Smooth muscle cell (in vitro differentiated cells): ENCODE measurements around the gene MINDY4. TPM values are rescaled to one million over a fixed set of nuclear protein-coding genes. Genes with fewer than 3 reads are reported as not detected.

Experiments used
- DNase-seq: peaks from one replicate; lab custom pipeline; 2025; ENCODE audit not compliant: unreplicated experiment; lab: John Stamatoyannopoulos, UW
- H2AFZ ChIP-seq: fragments of 200-600 bp; sonication (generic); 2 replicates; pipeline ENCODE4 v1.6.0; 2016; ENCODE audit warnings: antibody characterized with exemption, low read depth, mild to moderate bottlenecking
- H3F3A ChIP-seq: fragments of 200-600 bp; sonication (generic); 2 replicates; pipeline ENCODE4 v1.6.0; 2017; ENCODE audit warnings: antibody characterized with exemption, low read depth
- H3K27ac ChIP-seq: fragments of 200-600 bp; sonication (generic); 2 replicates; pipeline ENCODE4 v1.5.1; 2016; ENCODE audit warnings: low read depth, mild to moderate bottlenecking
- H3K27me3 ChIP-seq: fragments of 200-600 bp; sonication (generic); 2 replicates; pipeline ENCODE4 v1.6.1; 2016; ENCODE audit warnings: low read depth, mild to moderate bottlenecking
- H3K36me3 ChIP-seq: fragments of 200-600 bp; sonication (generic); 2 replicates; pipeline ENCODE4 v1.5.1; 2016; ENCODE audit warnings: low read depth
- H3K4me1 ChIP-seq: fragments of 200-600 bp; sonication (generic); 2 replicates; pipeline ENCODE4 v1.5.1; 2016; ENCODE audit warnings: low read depth
- H3K4me2 ChIP-seq: fragments of 200-600 bp; sonication (generic); 2 replicates; pipeline ENCODE4 v1.6.0; 2016; ENCODE audit warnings: mild to moderate bottlenecking
- H3K4me3 ChIP-seq: fragments of 200-600 bp; sonication (generic); 2 replicates; pipeline ENCODE4 v1.5.1; 2016; ENCODE audit warnings: mild to moderate bottlenecking
- H3K79me2 ChIP-seq: fragments of 200-600 bp; sonication (generic); 2 replicates; pipeline ENCODE4 v1.6.0; 2016; ENCODE audit warnings: low read depth, mild to moderate bottlenecking
- H3K9ac ChIP-seq: fragments of 200-600 bp; sonication (generic); 2 replicates; pipeline ENCODE4 v1.6.0; 2016; ENCODE audit warnings: low read depth
- H3K9me3 ChIP-seq: fragments of 200-600 bp; sonication (generic); replicated peaks from 2 replicates; pipeline ENCODE4 v1.5.1; 2016; ENCODE audit warnings: low read depth
- H4K20me1 ChIP-seq: fragments of 200-600 bp; sonication (generic); 2 replicates; pipeline ENCODE4 v1.6.0; 2016; ENCODE audit warnings: low read depth
- WGBS: methylation state at CpG from one replicate; pipeline ENCODE4 v1.1.7; 2016; ENCODE audit warnings: low lambda C conversion rate; 5-methylcytosine and 5-hydroxymethylcytosine counted together
- polyA plus RNA-seq: library from polyadenylated mRNA; unstranded; fragments of >200 nt; fragmentation: Nextera tagmentation; extraction: Ambion mirVana; gene quantifications from 2 replicates; pipeline ENCODE4 v1.2.1, GENCODE V29; 2016
- total RNA-seq: library from RNA; depleted of rRNA; stranded (reverse); fragments of >200 nt; gene quantifications from 2 replicates; pipeline ENCODE4 v1.2.3, GENCODE V29; 2014
- TF ChIP-seq, protein P1 (sequence below): fragments of 200-600 bp; sonication (generic); IDR thresholded peaks from 2 replicates; pipeline ENCODE4 v1.5.1; 2017; ENCODE audit warnings: borderline replicate concordance, mild to moderate bottlenecking, antibody characterized with exemption; ENCODE audit not compliant: insufficient read depth, poor library complexity, severe bottlenecking

Gene MINDY4
- total and polyA plus RNA-seq, 2 experiments from 2014 or later: 4.9 to 5.3 TPM

DNA sequence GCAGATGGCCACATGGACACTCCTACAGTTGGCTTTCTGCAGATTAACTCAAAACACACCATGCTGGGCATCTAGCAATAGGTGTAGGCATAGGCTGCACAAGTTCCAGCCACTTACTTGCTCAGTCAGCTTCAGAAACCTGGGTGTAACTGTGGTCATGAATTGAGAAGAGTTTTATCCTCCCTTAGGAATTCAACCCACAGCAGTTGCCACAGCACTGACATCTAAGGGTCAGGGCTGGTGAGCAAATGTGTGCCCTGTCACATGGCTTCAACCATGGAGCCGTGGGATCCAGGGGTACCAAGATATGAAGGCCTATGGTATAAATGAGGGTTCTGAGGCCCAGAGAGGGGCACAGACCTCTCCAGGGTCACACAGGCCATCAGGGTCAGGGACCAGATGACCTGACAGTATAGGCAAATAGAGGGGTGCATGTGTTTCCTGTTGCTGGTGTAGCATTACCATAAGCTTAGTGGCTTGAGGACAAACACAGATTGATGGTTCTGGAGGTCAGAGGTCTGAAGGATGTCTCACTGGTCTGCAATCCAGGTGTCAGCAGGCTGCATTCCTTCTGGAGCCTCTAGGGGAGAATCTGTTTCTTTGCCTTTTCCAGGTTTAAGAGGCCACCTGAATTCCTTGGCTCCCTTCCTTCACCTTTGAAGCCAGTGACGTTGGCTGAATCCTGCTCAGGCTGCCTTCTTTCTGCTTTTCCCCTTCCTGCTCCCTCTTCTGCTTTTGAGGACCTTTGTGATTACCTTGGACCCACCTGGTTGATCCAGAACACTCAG, 24.1 kb downstream of the MINDY4 start:
- no peak for DNase-seq
- Histone ChIP-seq H3F3A (peaks cover 10% of the 10 kb centered on the region), H3K4me2 (peak overlapping the region; percentile 11), H3K27ac (peak overlapping the region; percentile 73), H4K20me1 (no peaks in the 10 kb centered on the region), H3K9ac (no peak overlapping the region), H2AFZ (no peak overlapping the region), H3K4me1 (peaks cover 6% of the 10 kb centered on the region), H3K36me3 (no peaks in the 10 kb centered on the region), H3K9me3 (no peaks in the 10 kb centered on the region), H3K4me3 (no peak overlapping the region), H3K27me3 (no peaks in the 10 kb centered on the region), H3K79me2 (no peaks in the 10 kb centered on the region)
- TF ChIP-seq, protein P1, sequence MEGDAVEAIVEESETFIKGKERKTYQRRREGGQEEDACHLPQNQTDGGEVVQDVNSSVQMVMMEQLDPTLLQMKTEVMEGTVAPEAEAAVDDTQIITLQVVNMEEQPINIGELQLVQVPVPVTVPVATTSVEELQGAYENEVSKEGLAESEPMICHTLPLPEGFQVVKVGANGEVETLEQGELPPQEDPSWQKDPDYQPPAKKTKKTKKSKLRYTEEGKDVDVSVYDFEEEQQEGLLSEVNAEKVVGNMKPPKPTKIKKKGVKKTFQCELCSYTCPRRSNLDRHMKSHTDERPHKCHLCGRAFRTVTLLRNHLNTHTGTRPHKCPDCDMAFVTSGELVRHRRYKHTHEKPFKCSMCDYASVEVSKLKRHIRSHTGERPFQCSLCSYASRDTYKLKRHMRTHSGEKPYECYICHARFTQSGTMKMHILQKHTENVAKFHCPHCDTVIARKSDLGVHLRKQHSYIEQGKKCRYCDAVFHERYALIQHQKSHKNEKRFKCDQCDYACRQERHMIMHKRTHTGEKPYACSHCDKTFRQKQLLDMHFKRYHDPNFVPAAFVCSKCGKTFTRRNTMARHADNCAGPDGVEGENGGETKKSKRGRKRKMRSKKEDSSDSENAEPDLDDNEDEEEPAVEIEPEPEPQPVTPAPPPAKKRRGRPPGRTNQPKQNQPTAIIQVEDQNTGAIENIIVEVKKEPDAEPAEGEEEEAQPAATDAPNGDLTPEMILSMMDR: no peak
- 61% methylated on average over 2 of the region's 2 CpGs for WGBS

DNA sequence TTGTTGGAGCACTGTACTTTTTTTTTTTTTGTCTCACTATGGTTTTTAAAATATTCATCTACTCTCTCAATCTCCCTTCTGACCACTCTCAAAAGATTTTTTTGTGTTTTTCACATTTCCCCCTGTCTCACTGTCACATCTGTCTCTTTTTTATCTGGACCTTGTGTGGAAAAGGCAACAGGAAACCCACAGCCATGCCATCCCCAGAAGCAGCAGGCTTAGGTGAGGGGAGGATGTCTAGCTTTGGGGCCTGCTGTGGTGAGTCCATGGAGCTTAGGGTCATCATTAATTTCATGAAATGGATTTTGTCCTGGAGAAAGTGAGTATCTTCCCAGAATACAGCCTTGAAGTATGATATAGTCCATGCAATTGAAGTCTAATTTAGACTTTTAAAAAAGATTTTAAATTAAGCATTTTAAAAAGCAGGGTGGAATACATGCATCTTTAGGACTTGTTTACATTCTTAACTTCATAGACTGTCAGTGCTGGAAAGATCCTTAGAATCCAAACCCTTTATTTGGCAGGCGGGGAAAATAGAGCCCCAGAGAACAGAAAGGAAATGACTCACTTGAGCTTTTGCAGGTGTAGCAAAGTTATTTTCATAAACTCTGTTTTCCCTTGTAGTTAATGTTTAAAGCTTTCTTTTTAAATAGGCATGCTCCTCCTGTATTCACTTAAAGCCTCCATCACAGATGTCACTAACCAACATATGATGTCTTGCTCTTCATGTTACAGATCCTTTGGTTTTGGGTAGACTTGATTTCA, 25.1 kb downstream of the MINDY4 start:
- DNase-seq: no peak
- peak overlapping the region; percentile 11 for H3K4me2 ChIP-seq

DNA sequence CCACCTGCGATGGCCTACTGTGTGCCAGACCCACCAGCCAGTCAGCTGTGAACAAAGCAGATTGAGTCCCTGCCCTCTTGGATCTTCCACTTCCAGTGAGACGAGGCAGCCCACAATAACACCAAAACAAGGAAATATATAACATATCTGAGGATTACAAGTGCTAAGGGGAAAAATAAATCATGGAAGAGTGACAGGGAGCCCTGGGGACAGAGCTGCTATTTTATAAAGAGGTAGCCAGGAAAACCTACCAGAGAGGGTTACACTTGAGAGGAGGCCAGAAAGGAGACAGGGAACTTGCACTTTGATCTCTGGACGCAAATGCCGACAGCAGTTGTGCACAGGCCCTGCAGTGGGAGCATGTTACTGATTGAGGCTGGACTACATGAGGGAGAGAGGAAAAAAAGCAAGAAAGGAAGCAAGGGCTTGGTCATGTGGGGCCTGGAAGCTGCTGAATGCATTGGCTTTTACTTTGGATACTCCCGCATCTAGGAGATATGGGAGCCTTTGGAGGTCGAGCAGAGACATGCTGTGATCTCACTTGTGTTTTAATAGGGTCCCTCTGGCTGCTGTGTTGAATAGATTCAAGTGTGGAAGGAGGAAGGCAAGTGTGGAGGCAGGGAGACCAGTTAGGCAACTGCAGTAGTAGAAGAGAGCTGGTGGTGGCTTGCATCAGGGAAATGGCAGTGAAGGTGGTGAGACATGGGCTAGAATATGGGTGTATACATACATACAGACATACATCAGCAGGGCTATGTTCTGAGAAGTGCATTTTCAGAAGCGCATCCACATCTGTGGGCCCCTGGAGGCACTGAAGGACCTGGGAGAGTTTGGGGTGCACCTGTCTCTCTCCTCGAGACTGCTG, 26.2 kb downstream of the MINDY4 start:
- Histone ChIP-seq H3K4me1 (peaks cover 6% of the 10 kb centered on the region), H3K4me3 (no peak overlapping the region), H4K20me1 (no peaks in the 10 kb centered on the region), H3K4me2 (no peak overlapping the region), H2AFZ (no peak overlapping the region), H3K79me2 (no peaks in the 10 kb centered on the region), H3K36me3 (no peaks in the 10 kb centered on the region), H3K9ac (no peak overlapping the region), H3K27me3 (no peaks in the 10 kb centered on the region), H3K27ac (peak overlapping the region; percentile 73), H3K9me3 (no peaks in the 10 kb centered on the region), H3F3A (peaks cover 17% of the 10 kb centered on the region)
- WGBS: 69% methylated on average over 8 of the region's 8 CpGs
- DNase-seq: no peak
- TF ChIP-seq, protein P1: no peak

More for the DNA sequence above, 25.1 kb downstream of the MINDY4 start:
- Histone ChIP-seq H2AFZ (no peak overlapping the region), H3K27me3 (no peaks in the 10 kb centered on the region), H3K4me1 (peaks cover 6% of the 10 kb centered on the region), H4K20me1 (no peaks in the 10 kb centered on the region), H3K79me2 (no peaks in the 10 kb centered on the region), H3F3A (peaks cover 13% of the 10 kb centered on the region), H3K9ac (no peak overlapping the region), H3K9me3 (no peaks in the 10 kb centered on the region), H3K36me3 (no peaks in the 10 kb centered on the region), H3K27ac (peak overlapping the region; percentile 73), H3K4me3 (no peak overlapping the region)
- 9% methylated on average over 1 of the region's 1 CpG for WGBS
- TF ChIP-seq, protein P1: no peak
